HL-60 (cell line): ENCODE results near the gene NLGN1.

ENCODE experiments used
- GABPA ChIP-seq: IDR thresholded peaks from 2 replicates; pipeline ENCODE4 v1.6.1; 2012; ENCODE audit warnings: low read depth
- POLR2AphosphoS5 ChIP-seq: IDR thresholded peaks from 2 replicates; pipeline ENCODE4 v1.6.1; 2012; ENCODE audit warnings: low read depth
- SPI1 ChIP-seq: IDR thresholded peaks from 2 replicates; pipeline ENCODE4 v1.6.1; 2012; ENCODE audit warnings: low read depth, mild to moderate bottlenecking, borderline replicate concordance
- TF ChIP-seq, protein P1 (sequence below): IDR thresholded peaks from one replicate; pipeline ENCODE4 v1.5.1; 2011; ENCODE audit warnings: low read length, control low read depth, inconsistent platforms; ENCODE audit not compliant: insufficient read depth
- TF ChIP-seq, protein P2 (sequence below): IDR thresholded peaks from 2 replicates; pipeline ENCODE4 v1.6.1; 2012; ENCODE audit warnings: low read depth; ENCODE audit not compliant: insufficient replicate concordance

DNA sequence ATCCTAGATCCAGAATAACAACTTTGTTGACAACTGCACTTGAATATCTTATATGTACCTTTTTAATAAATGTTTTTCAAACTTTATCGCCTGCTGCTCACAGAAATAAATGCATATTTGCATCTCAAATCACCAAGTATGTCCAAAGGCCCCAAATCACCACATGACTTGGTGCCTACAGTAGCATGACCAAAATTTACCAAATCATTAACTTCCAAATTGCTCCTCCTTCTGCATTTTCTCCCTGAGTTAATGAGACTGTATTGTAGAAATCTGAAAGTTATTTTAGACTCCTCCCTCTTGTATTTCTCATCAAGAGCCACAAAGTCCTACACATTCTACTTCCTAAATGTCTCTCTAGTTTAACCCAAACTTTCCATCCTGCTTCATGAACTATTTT is 826.1 kb downstream of the NLGN1 start:
- TF ChIP-seq, protein P1, sequence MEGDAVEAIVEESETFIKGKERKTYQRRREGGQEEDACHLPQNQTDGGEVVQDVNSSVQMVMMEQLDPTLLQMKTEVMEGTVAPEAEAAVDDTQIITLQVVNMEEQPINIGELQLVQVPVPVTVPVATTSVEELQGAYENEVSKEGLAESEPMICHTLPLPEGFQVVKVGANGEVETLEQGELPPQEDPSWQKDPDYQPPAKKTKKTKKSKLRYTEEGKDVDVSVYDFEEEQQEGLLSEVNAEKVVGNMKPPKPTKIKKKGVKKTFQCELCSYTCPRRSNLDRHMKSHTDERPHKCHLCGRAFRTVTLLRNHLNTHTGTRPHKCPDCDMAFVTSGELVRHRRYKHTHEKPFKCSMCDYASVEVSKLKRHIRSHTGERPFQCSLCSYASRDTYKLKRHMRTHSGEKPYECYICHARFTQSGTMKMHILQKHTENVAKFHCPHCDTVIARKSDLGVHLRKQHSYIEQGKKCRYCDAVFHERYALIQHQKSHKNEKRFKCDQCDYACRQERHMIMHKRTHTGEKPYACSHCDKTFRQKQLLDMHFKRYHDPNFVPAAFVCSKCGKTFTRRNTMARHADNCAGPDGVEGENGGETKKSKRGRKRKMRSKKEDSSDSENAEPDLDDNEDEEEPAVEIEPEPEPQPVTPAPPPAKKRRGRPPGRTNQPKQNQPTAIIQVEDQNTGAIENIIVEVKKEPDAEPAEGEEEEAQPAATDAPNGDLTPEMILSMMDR: no peak
- no peak for TF ChIP-seq GABPA
- TF ChIP-seq POLR2AphosphoS5: no peak
- TF ChIP-seq, protein P2, sequence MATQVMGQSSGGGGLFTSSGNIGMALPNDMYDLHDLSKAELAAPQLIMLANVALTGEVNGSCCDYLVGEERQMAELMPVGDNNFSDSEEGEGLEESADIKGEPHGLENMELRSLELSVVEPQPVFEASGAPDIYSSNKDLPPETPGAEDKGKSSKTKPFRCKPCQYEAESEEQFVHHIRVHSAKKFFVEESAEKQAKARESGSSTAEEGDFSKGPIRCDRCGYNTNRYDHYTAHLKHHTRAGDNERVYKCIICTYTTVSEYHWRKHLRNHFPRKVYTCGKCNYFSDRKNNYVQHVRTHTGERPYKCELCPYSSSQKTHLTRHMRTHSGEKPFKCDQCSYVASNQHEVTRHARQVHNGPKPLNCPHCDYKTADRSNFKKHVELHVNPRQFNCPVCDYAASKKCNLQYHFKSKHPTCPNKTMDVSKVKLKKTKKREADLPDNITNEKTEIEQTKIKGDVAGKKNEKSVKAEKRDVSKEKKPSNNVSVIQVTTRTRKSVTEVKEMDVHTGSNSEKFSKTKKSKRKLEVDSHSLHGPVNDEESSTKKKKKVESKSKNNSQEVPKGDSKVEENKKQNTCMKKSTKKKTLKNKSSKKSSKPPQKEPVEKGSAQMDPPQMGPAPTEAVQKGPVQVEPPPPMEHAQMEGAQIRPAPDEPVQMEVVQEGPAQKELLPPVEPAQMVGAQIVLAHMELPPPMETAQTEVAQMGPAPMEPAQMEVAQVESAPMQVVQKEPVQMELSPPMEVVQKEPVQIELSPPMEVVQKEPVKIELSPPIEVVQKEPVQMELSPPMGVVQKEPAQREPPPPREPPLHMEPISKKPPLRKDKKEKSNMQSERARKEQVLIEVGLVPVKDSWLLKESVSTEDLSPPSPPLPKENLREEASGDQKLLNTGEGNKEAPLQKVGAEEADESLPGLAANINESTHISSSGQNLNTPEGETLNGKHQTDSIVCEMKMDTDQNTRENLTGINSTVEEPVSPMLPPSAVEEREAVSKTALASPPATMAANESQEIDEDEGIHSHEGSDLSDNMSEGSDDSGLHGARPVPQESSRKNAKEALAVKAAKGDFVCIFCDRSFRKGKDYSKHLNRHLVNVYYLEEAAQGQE: no peak
- no peak for TF ChIP-seq SPI1
